IPS DF 6.9 (cell line): ENCODE measurements around the gene TMUB1.

Experiments used
- DNase-seq: peaks from one replicate; pipeline ENCODE4 v3.0.0-alpha.2; 2013; ENCODE audit warnings: low read depth, low spot score
- H3K27ac ChIP-seq: one replicate; pipeline ENCODE4 v1.5.1; 2013; ENCODE audit warnings: low read length, control low read depth
- H3K27me3 ChIP-seq: 2 replicates; pipeline ENCODE4 v1.6.1; 2013; ENCODE audit warnings: mild to moderate bottlenecking, low read length; ENCODE audit not compliant: control insufficient read depth, insufficient read depth
- H3K36me3 ChIP-seq: 2 replicates; pipeline ENCODE4 v1.6.1; 2013; ENCODE audit warnings: low read length; ENCODE audit not compliant: control insufficient read depth, insufficient read depth
- H3K4me1 ChIP-seq: 2 replicates; pipeline ENCODE4 v1.6.1; 2013; ENCODE audit warnings: low read length; ENCODE audit not compliant: control insufficient read depth, insufficient read depth
- H3K4me3 ChIP-seq: 2 replicates; pipeline ENCODE4 v1.5.1; 2013; ENCODE audit warnings: mild to moderate bottlenecking, low read length
- H3K9me3 ChIP-seq: 2 replicates; pipeline ENCODE4 v1.6.1; 2013; ENCODE audit warnings: low read length, inconsistent platforms; ENCODE audit not compliant: control insufficient read depth, insufficient read depth
- WGBS: extraction: QIAGEN DNeasy Blood & Tissue Kit; methylation state at CpG from one replicate; pipeline ENCODE4 v1.1.7; 2013; ENCODE audit warnings: mixed read lengths, missing lambda C conversion rate; ENCODE audit not compliant: insufficient read length, insufficient coverage; 5-methylcytosine and 5-hydroxymethylcytosine counted together

Gene TMUB1

DNA sequence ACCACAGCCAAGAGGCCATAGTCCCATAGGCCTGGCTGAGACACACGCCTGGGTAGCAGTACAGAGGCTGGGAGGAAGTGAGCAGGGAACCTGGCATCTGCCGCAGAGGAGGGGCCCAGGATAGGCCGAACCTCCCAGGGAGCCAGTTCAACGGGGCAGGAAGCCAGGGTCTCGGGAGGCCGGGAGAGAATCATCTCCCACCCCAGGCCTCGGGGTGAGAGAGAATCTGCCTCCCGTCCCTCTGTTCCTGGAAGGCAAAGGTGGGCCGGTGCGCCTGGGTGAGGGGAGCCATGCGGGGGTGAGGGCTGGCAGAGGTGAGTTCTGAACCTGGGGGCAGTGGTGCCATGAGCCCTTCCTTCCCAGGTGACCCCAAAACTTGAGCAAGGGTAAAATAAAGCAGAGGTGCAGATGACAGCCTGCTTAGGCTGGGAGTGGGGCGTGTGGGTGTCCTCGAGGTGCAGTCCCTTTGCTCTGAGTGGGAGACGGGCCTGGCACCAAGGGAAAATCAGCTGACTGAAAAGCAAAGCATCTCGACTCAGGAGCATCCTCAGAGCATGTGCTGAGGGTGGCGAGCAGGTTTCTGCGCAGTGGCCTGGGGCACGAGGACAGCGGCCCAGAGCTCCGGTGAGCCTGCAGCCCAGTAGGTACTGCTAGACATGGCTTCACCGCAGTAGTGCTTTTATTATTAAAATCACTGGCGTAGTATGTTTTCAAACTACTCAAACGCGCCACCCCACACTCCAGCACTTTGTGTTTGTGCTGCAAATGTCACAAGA lies 18.5 kb upstream of the TMUB1 start:
- Histone ChIP-seq H3K4me1 (peaks cover 5% of the 10 kb centered on the region), H3K36me3 (no peaks in the 10 kb centered on the region), H3K4me3 (no peak overlapping the region), H3K27me3 (no peaks in the 10 kb centered on the region), H3K27ac (no peak overlapping the region), H3K9me3 (no peaks in the 10 kb centered on the region)
- WGBS: no CpG with 5 or more reads among the region's 24 CpGs
- DNase-seq: no peak

DNA sequence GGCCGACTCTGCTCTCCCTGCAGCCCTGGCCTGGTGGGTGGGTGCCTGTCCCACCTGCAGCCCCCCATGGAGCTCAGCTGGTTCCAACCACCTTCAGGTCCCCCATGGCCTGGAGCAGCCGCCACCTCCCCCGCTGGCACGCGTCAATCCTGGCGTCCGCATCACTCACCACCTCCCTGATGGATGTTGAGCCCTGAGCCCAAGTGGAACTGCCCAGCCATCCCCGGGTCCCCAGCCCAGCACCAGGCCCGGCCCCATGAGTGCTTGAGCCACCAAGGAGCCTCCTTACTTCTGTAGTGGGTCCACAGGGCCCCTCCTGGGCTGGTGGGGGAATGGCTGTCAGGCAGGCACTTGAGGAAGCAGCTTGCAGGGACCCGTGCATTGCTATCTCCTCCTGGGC lies 17.6 kb upstream of the TMUB1 start:
- no peak for DNase-seq
- no CpG with 5 or more reads among the region's 10 CpGs for WGBS
- Histone ChIP-seq H3K27ac (no peak overlapping the region), H3K4me3 (no peak overlapping the region), H3K9me3 (no peaks in the 10 kb centered on the region), H3K36me3 (no peaks in the 10 kb centered on the region), H3K4me1 (peaks cover 5% of the 10 kb centered on the region), H3K27me3 (no peaks in the 10 kb centered on the region)

DNA sequence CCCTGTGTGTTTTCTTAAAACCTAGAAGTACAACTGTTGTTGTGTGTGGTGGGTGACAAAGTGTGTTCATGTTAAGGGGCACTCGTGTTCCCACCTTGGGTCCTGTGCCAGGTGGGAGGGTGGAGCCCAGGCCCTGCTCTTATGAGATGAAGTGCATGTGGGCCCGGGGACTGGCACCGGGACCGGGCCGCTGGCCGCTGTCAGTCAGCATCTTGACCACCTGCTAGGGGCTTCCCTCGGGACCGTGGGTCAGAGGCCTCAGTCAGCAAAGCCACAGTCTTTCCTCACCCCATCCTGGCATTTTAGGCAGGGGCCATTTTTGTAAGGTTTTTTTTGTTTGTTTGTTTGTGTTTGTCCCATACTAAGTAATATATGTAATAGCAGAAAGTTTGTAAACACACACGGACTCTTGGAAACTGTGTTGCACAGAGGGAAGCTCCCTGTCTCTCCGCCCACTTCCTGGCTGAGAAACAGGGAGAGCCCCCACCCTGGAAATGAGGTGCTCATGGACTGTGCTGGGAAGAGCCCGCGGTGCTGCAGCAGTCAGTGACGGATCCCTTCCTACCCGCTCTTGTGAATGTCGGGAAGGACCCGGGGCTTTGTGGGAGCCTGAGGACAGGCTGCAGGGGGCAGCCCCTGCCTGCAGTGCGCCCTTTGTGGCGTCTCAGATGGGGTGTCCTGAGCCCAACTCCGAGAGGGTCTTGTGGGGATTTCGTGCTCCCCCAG lies 16.4 kb upstream of the TMUB1 start:
- no peak overlapping the region for H3K4me3 ChIP-seq
- WGBS: no CpG with 5 or more reads among the region's 20 CpGs
- no peak for DNase-seq
- H3K4me1 ChIP-seq: peaks cover 5% of the 10 kb centered on the region
- no peaks in the 10 kb centered on the region for H3K36me3 ChIP-seq
- H3K27ac ChIP-seq: no peak overlapping the region
- H3K27me3 ChIP-seq: no peaks in the 10 kb centered on the region
- no peaks in the 10 kb centered on the region for H3K9me3 ChIP-seq

DNA sequence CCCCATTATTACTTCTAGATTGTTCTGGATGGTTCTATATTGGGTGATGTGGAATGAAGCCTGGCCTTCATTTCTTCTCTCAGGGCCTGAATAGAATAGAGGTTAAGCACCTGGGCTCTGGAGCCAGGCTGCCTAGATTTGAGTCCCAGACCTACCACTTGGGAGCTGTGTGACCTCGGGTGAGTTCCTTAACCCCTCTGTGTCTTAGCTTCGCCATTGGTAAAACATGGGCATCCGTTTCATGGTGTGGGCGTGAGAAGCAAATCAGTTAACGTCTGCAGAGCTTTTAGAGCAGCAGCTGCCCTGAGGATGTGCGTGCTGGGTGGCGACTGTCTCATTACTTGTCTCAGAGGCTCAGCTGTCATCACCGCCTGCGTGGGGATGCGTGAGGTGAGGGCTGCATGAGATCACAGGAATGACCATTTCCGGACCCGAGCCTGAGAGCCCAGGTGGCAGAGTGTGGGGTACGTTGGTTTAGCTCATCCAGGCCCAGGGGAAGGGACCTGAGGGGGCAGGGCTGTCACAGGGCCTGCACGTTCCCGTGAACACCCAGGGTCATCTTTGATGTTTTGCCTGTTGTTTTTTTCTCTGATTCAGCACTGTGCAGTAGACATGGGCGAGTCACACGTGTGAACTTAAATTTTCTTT lies 12.7 kb upstream of the TMUB1 start:
- Histone ChIP-seq H3K27ac (no peak overlapping the region), H3K4me1 (no peaks in the 10 kb centered on the region), H3K36me3 (no peaks in the 10 kb centered on the region), H3K4me3 (no peak overlapping the region), H3K9me3 (no peaks in the 10 kb centered on the region), H3K27me3 (no peaks in the 10 kb centered on the region)
- no CpG with 5 or more reads among the region's 17 CpGs for WGBS
- DNase-seq: no peak

DNA sequence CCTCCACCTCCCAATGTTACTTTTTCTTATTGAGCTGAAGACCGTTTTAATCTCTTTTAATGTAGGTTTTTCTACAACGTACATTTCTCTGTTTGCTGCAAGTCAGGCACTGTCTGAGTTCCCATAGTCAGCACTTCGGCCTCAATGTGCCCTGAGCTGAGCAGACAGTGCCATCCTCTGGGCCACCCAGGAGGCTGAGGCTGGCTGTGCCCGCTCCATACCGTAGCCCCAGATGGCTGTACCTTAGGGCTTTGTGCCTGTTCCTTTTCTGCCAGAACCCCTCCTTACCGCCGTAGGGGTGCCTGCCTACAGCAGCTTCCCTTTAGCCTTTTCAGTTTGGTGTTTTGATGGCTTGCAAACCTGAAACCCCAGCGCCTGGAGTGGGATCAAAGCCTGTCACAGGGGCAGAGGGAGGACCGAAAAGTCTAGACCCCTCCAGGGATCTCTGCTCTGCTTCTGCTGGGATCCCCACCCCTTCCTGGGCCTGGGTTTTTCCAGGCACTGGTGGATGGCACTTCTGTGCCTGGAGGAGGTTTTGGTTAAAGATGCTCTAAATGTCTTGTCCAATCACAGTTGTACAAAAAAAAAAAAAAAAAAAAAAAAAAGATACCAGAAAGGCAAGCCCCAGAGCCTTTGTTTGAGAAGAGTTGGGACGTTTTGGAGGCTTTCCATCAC lies 12.0 kb upstream of the TMUB1 start:
- Histone ChIP-seq H3K36me3 (no peaks in the 10 kb centered on the region), H3K4me3 (no peak overlapping the region), H3K27ac (no peak overlapping the region), H3K4me1 (no peaks in the 10 kb centered on the region), H3K9me3 (no peaks in the 10 kb centered on the region), H3K27me3 (no peaks in the 10 kb centered on the region)
- DNase-seq: no peak
- no CpG with 5 or more reads among the region's 10 CpGs for WGBS

DNA sequence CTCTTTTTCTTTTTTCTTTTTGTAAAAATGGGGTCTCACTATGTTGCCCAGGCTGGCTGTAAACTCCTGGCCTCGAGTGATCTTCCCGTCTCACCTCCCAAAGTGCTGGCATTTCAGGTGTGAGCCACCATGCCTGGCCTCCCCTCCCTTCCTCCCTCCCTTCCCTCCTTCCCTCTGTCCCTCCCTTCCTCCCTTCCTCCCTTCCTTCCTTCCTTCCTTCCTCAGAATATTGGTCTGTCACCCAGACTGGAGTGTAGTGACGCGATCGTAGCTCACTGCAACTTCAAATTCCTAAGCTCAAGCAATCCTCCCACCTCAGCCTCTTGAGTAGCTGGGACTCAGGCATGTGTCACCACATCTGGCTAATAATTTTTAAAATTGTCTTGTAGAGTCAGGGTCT lies 11.4 kb upstream of the TMUB1 start:
- no peaks in the 10 kb centered on the region for H3K27me3 ChIP-seq
- no peak overlapping the region for H3K27ac ChIP-seq
- no peaks in the 10 kb centered on the region for H3K36me3 ChIP-seq
- H3K4me3 ChIP-seq: no peak overlapping the region
- DNase-seq: no peak
- WGBS: no CpG with 5 or more reads among the region's 5 CpGs
- no peaks in the 10 kb centered on the region for H3K4me1 ChIP-seq
- H3K9me3 ChIP-seq: no peaks in the 10 kb centered on the region

DNA sequence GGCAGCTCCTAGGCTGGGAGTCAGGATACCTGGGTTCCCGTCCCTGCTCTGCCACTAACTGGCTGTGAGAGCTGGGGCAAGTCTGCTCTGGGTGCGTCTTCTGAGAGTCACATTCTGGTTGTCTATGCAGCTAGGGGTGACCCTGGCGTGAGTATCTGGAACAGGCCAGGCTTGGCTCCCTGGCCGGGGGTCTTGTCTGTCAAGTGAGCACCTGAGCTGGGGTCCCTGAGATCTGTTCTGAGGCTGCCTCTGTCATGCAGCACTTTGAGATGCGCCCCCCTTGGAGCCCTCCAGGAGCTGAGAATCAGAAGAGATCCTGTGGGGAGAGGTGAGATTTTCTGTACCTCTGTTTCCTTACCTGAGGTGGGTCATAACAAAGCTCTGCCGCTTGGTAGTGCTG lies 10.5 kb upstream of the TMUB1 start:
- H3K9me3 ChIP-seq: no peaks in the 10 kb centered on the region
- no peak overlapping the region for H3K4me3 ChIP-seq
- no peak for DNase-seq
- no peaks in the 10 kb centered on the region for H3K27me3 ChIP-seq
- no CpG with 5 or more reads among the region's 6 CpGs for WGBS
- H3K36me3 ChIP-seq: no peaks in the 10 kb centered on the region
- peaks cover 2% of the 10 kb centered on the region; the same call in 1 of the 2 replicates for H3K4me1 ChIP-seq
- H3K27ac ChIP-seq: no peak overlapping the region

DNA sequence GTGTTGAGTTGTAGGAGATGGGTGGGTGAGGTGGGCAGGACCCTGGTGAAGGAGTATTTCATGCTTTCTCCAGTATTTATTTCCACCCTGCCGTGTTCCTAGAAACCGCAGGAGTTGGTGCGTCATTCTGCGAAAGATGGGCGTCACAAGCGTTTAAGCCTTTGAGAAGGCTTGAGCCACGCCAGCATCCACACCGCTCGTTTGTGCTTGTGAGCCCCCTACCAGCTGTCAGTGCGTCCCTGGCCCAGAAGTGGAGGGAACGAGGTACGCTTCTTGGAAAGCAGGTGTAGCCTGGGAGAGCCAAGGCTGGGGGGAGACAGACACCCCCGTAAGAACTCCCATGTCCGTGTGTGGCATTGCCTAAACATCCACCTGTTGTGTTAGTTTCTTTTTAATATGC lies 8.7 kb upstream of the TMUB1 start:
- H3K9me3 ChIP-seq: no peaks in the 10 kb centered on the region
- DNase-seq: no peak
- H3K36me3 ChIP-seq: no peaks in the 10 kb centered on the region
- no peak overlapping the region for H3K27ac ChIP-seq
- peaks cover 7% of the 10 kb centered on the region; the same call in 1 of the 2 replicates for H3K4me1 ChIP-seq
- peaks cover 3% of the 10 kb centered on the region; the same call in 1 of the 2 replicates for H3K27me3 ChIP-seq
- no CpG with 5 or more reads among the region's 14 CpGs for WGBS
- no peak overlapping the region for H3K4me3 ChIP-seq

DNA sequence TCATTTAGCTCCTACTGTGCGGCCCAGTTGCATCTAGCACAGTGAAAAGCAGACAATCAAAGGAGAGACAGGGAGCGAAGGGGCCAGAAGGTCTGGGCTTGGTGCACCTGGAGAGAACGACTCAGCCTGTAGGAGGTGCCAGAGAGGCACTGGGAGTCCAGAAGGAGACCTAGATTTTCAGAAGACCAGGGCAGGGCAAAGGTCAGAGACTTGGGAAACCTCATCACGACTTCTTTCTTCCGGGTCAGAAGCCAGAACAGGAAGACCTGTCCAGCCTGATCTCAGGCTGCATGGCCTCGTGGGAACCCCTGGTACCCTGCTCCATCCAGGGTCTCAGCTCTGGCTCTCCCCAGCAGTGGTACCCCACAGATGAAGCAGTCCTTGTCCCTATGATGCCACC lies 8.1 kb upstream of the TMUB1 start:
- DNase-seq: no peak
- Histone ChIP-seq H3K4me1 (peaks cover 7% of the 10 kb centered on the region; the same call in 1 of the 2 replicates), H3K27ac (no peak overlapping the region), H3K9me3 (no peaks in the 10 kb centered on the region), H3K27me3 (peaks cover 3% of the 10 kb centered on the region; the same call in 1 of the 2 replicates), H3K4me3 (no peak overlapping the region), H3K36me3 (no peaks in the 10 kb centered on the region)
- WGBS: no CpG with 5 or more reads among the region's 6 CpGs

DNA sequence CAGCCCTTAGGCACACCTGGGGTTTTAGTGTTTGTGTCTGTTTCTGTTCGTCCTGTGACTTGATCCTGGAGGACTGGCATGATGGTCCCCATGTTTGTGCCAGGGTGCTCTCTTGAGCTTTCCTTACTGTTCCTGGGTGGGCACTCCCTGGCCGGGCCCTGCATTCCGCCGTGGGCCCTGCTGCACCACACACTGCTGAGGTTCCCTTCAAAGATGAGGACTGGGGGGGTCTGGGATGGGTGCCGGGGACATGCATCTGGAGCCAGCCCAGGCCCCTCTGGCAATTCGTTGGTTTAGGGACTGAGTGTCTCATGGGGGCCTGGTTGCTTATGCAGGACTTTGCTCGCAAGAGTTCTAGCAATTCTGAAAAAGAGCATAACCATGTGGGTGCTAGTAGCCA lies 7.7 kb upstream of the TMUB1 start:
- no peak overlapping the region for H3K4me3 ChIP-seq
- no peak for DNase-seq
- no CpG with 5 or more reads among the region's 7 CpGs for WGBS
- H3K36me3 ChIP-seq: no peaks in the 10 kb centered on the region
- no peak overlapping the region for H3K27ac ChIP-seq
- peaks cover 3% of the 10 kb centered on the region; the same call in 1 of the 2 replicates for H3K27me3 ChIP-seq
- peaks cover 7% of the 10 kb centered on the region; the same call in 1 of the 2 replicates for H3K4me1 ChIP-seq
- H3K9me3 ChIP-seq: no peaks in the 10 kb centered on the region
